GM12874 (cell line): ENCODE data around the gene ME2.

ENCODE experiments used
- CTCF ChIP-seq: IDR thresholded peaks from 2 replicates; pipeline ENCODE4 v1.5.1; 2011; ENCODE audit warnings: low read depth, mild to moderate bottlenecking, control low read depth, low read length, moderate library complexity; ENCODE audit not compliant: insufficient read depth

Gene ME2

GRCh38 chr18:50866765-50867164 is 12.2 kb upstream of the ME2 start:
- peak; percentile 22; the same call in 1 of the 2 replicates for TF ChIP-seq CTCF

- no peak for TF ChIP-seq CTCF
Measured at GRCh38 chr18:50869150-50869549, 9.8 kb upstream of the ME2 start.

GRCh38 chr18:50870138-50870845 is 8.6 kb upstream of the ME2 start:
- TF ChIP-seq CTCF, result no peak

- no peak for TF ChIP-seq CTCF
Measured at GRCh38 chr18:50871846-50872245, 7.1 kb upstream of the ME2 start.

GRCh38 chr18:50875966-50876536 is 2.9 kb upstream of the ME2 start:
- no peak for TF ChIP-seq CTCF

GRCh38 chr18:50877545-50878265 is 1.2 kb upstream of the ME2 start:
- no peak for TF ChIP-seq CTCF

- TF ChIP-seq CTCF, result no peak
Measured at GRCh38 chr18:50879302-50880118, 592 bp downstream of the ME2 start.
